GM21515 (cell line): ENCODE measurements around the gene OSBPL2.

ENCODE experiments used
- ATAC-seq: cut with Tn5 transposase; IDR thresholded peaks from one replicate; pipeline ENCODE4 v1.9.1; 2021; ENCODE audit not compliant: unreplicated experiment

The OSBPL2 gene

GRCh38 chr20:62205618-62206387 is 32.5 kb upstream of the OSBPL2 start:
- ATAC-seq: no peak

- no peak for ATAC-seq
Observed at GRCh38 chr20:62206388-62206775, 31.9 kb upstream of the OSBPL2 start.

- no peak for ATAC-seq
Observed at GRCh38 chr20:62208061-62208794, 30.1 kb upstream of the OSBPL2 start.

GRCh38 chr20:62208795-62209755 is 29.2 kb upstream of the OSBPL2 start:
- no peak for ATAC-seq

GRCh38 chr20:62209850-62210495 is 28.3 kb upstream of the OSBPL2 start:
- no peak for ATAC-seq

GRCh38 chr20:62210496-62210855 is 27.8 kb upstream of the OSBPL2 start:
- ATAC-seq: no peak

- no peak for ATAC-seq
Observed at GRCh38 chr20:62211216-62211615, 27.1 kb upstream of the OSBPL2 start.

- no peak for ATAC-seq
Observed at GRCh38 chr20:62211769-62212288, 26.5 kb upstream of the OSBPL2 start.

- no peak for ATAC-seq
Observed at GRCh38 chr20:62212299-62212698, 26.0 kb upstream of the OSBPL2 start.

GRCh38 chr20:62214067-62214466 is 24.3 kb upstream of the OSBPL2 start:
- ATAC-seq: no peak

- no peak for ATAC-seq
Observed at GRCh38 chr20:62215020-62215990, 23.0 kb upstream of the OSBPL2 start.

- no peak for ATAC-seq
Observed at GRCh38 chr20:62215991-62216635, 22.2 kb upstream of the OSBPL2 start.

- no peak for ATAC-seq
Observed at GRCh38 chr20:62216636-62217566, 21.4 kb upstream of the OSBPL2 start.

GRCh38 chr20:62217913-62218773 is 20.2 kb upstream of the OSBPL2 start:
- no peak for ATAC-seq

- no peak for ATAC-seq
Observed at GRCh38 chr20:62219101-62219991, 19.0 kb upstream of the OSBPL2 start.
